HAP-1 (cell line): ENCODE measurements around the gene OR52R1.

Source experiments
- DNase-seq, 2 experiments: peaks; one replicate each; pipeline ENCODE4 v3.0.0-alpha.2; 2016 to 2020; ENCODE audit warnings: low spot score in 2 of 2
- H3K27me3 ChIP-seq: fragments of 250-450 bp; sonication (Bioruptor Pico); 2 replicates; pipeline ENCODE4 v1.5.1; 2020; ENCODE audit warnings: low read depth, mild to moderate bottlenecking, moderate library complexity
- H3K36me3 ChIP-seq: fragments of 250-450 bp; sonication (Bioruptor Pico); replicated peaks from 2 replicates; pipeline ENCODE4 v1.5.1; 2020; ENCODE audit warnings: mild to moderate bottlenecking
- H3K4me1 ChIP-seq: fragments of 250-450 bp; sonication (Bioruptor Pico); 2 replicates; pipeline ENCODE4 v1.5.1; 2020; ENCODE audit warnings: mild to moderate bottlenecking
- H3K4me3 ChIP-seq: fragments of 250-450 bp; sonication (Bioruptor Pico); 2 replicates; pipeline ENCODE4 v1.5.1; 2020; ENCODE audit warnings: mild to moderate bottlenecking, moderate library complexity
- H3K9me3 ChIP-seq: fragments of 250-450 bp; sonication (Bioruptor Pico); 2 replicates; pipeline ENCODE4 v1.5.1; 2020; ENCODE audit warnings: mild to moderate bottlenecking, moderate library complexity
- in situ Hi-C: fragments of 300-500 bp; cut with MboI; formaldehyde crosslinking; loops from 3 replicates; pipeline ENCODE4 v1.14.3; 2020; ENCODE audit warnings: low sequenced_read_pairs, inconsistent platforms, mixed read lengths

Gene OR52R1

GRCh38 chr11:4782454-4782853, 21.7 kb downstream of the OR52R1 start:
- Histone ChIP-seq H3K9me3 (no peaks in the 10 kb centered on the region), H3K27me3 (no peaks in the 10 kb centered on the region), H3K36me3 (no peaks in the 10 kb centered on the region), H3K4me1 (no peaks in the 10 kb centered on the region), H3K4me3 (no peak overlapping the region)
- peak in 1 of 2 experiments; percentile 8 for DNase-seq
- in situ Hi-C loops, result no loop called here

- no peaks in the 10 kb centered on the region for H3K4me1 ChIP-seq
- in situ Hi-C loops, result no loop called here
- no peak for DNase-seq
- no peaks in the 10 kb centered on the region for H3K36me3 ChIP-seq
- H3K4me3 ChIP-seq, result no peak within 1 kb of the TSS
- no peaks in the 10 kb centered on the region for H3K27me3 ChIP-seq
- no peaks in the 10 kb centered on the region for H3K9me3 ChIP-seq
Measured at GRCh38 chr11:4769838-4770237, 34.3 kb downstream of the OR52R1 start, which contains the start of gene OR51F1. TSS of gene OR51F1 (minus strand) at chr11:4769938. CDS start at chr11:4769938, 0 bp downstream.

- H3K4me3 ChIP-seq, result no peak overlapping the region
- H3K27me3 ChIP-seq, result no peaks in the 10 kb centered on the region
- no peaks in the 10 kb centered on the region for H3K36me3 ChIP-seq
- H3K4me1 ChIP-seq, result no peaks in the 10 kb centered on the region
- H3K9me3 ChIP-seq, result no peaks in the 10 kb centered on the region
- in situ Hi-C loops, result no loop called here
- DNase-seq, result no peak
Measured at GRCh38 chr11:4768094-4768493, 36.1 kb downstream of the OR52R1 start.

- in situ Hi-C loops, result no loop called here
- Histone ChIP-seq H3K4me1 (no peaks in the 10 kb centered on the region), H3K36me3 (no peaks in the 10 kb centered on the region), H3K9me3 (no peaks in the 10 kb centered on the region), H3K4me3 (no peak overlapping the region), H3K27me3 (no peaks in the 10 kb centered on the region)
- DNase-seq, result no peak
Measured at GRCh38 chr11:4766420-4767043, 37.6 kb downstream of the OR52R1 start.

- no peak for DNase-seq
- H3K36me3 ChIP-seq, result no peaks in the 10 kb centered on the region
- no peak overlapping the region for H3K4me3 ChIP-seq
- no peaks in the 10 kb centered on the region for H3K27me3 ChIP-seq
- H3K4me1 ChIP-seq, result no peaks in the 10 kb centered on the region
- in situ Hi-C loops, result no loop called here
- H3K9me3 ChIP-seq, result no peaks in the 10 kb centered on the region
Measured at GRCh38 chr11:4763096-4763495, 41.1 kb downstream of the OR52R1 start.
